GM18507 (cell line): ENCODE measurements around the gene NQO2.
"Not testable (repeated sequence)": the region's sequence is repeated elsewhere in the genome, so short reads cannot be mapped to it uniquely, and the experiment has no call there.

Source experiments
- DNase-seq: peaks from one replicate; pipeline ENCODE4 v3.0.0; 2011; ENCODE audit warnings: low read depth; ENCODE audit not compliant: insufficient read length; ENCODE audit errors: extremely low spot score
- FAIRE-seq: peaks from 2 replicates; lab custom pipeline; 2011; peaks lifted over from hg19 to GRCh38; lab: Jason Lieb, UNC

Gene NQO2

GRCh38 chr6:3031857-3032640 lies 32.4 kb downstream of the NQO2 start:
- DNase-seq (no peak), FAIRE-seq (no peak)

GRCh38 chr6:3032986-3033385 lies 33.3 kb downstream of the NQO2 start:
- DNase-seq (no peak), FAIRE-seq (no peak)

- DNase-seq (no peak), FAIRE-seq (no peak)
These were observed 34.0 kb downstream of the NQO2 start for GRCh38 chr6:3033652-3034051.

- FAIRE-seq (no peak), DNase-seq (no peak)
These were observed 35.7 kb downstream of the NQO2 start for GRCh38 chr6:3035397-3035796.

- DNase-seq (no peak), FAIRE-seq (no peak)
These were observed 37.4 kb downstream of the NQO2 start for GRCh38 chr6:3036861-3037637.

GRCh38 chr6:3037638-3038365 lies 38.1 kb downstream of the NQO2 start:
- DNase-seq (no peak), FAIRE-seq (no peak)

GRCh38 chr6:3039384-3039783 lies 39.7 kb downstream of the NQO2 start:
- DNase-seq = no peak
- FAIRE-seq = no peak

- no peak for FAIRE-seq
- DNase-seq = no peak
These were observed 41.5 kb downstream of the NQO2 start for GRCh38 chr6:3041147-3041546.

- FAIRE-seq = no peak
- no peak for DNase-seq
These were observed 41.9 kb downstream of the NQO2 start for GRCh38 chr6:3041606-3042005.

- no peak for FAIRE-seq
- no peak for DNase-seq
These were observed 45.7 kb downstream of the NQO2 start for GRCh38 chr6:3045369-3045768.

- FAIRE-seq = no peak
- no peak for DNase-seq
These were observed 46.1 kb downstream of the NQO2 start for GRCh38 chr6:3045777-3046176.

- DNase-seq (no peak), FAIRE-seq (no peak)
These were observed 46.6 kb downstream of the NQO2 start for GRCh38 chr6:3046295-3046694.

- FAIRE-seq, DNase-seq: not testable (repeated sequence)
These were observed 48.3 kb downstream of the NQO2 start for GRCh38 chr6:3048009-3048408.

GRCh38 chr6:3052481-3053230 lies 53.0 kb downstream of the NQO2 start:
- FAIRE-seq (no peak), DNase-seq (no peak)

- DNase-seq = no peak
- FAIRE-seq = no peak
These were observed 53.5 kb downstream of the NQO2 start for GRCh38 chr6:3053231-3053508.

GRCh38 chr6:3054229-3055157 lies 54.8 kb downstream of the NQO2 start:
- FAIRE-seq, DNase-seq: not testable (repeated sequence)

- not testable (repeated sequence) for DNase-seq, FAIRE-seq
These were observed 55.4 kb downstream of the NQO2 start for GRCh38 chr6:3055158-3055499.

GRCh38 chr6:3057063-3057770 lies 57.5 kb downstream of the NQO2 start:
- no peak for FAIRE-seq

More at GRCh38 chr6:3057063-3057770, 57.5 kb downstream of the NQO2 start:
- DNase-seq = no peak
